NK-92 (cell line): ENCODE measurements around the gene SPAG5.

ENCODE experiments used
- DNase-seq: peaks from one replicate; lab custom pipeline; 2025; ENCODE audit not compliant: unreplicated experiment; lab: John Stamatoyannopoulos, UW

Gene SPAG5

GRCh38 chr17:28598799-28599310 lies at the start of gene SPAG5:
Gene SPAG5, minus strand, starts transcription at chr17:28599025. Its CDS starts 79 bp downstream, at chr17:28598946.
- peak; percentile 56 for DNase-seq

GRCh38 chr17:28646039-28646754 lies 47.4 kb upstream of the SPAG5 start:
- DNase-seq: no peak

- DNase-seq: no peak
These were observed 46.7 kb upstream of the SPAG5 start for GRCh38 chr17:28645576-28645939.

GRCh38 chr17:28644787-28645575 lies 46.2 kb upstream of the SPAG5 start, which contains the start of gene BLTP2:
Gene BLTP2, minus strand, starts transcription at chr17:28645158. Its CDS starts 102 bp downstream, at chr17:28645056.
- DNase-seq: peak; percentile 52

GRCh38 chr17:28643983-28644786 lies 45.4 kb upstream of the SPAG5 start:
- DNase-seq: no peak

GRCh38 chr17:28641579-28641978 lies 42.8 kb upstream of the SPAG5 start:
- no peak for DNase-seq

GRCh38 chr17:28635506-28635905 lies 36.7 kb upstream of the SPAG5 start:
- DNase-seq: no peak

GRCh38 chr17:28634206-28634865 lies 35.5 kb upstream of the SPAG5 start:
- DNase-seq: no peak

- no peak for DNase-seq
These were observed 28.0 kb upstream of the SPAG5 start for GRCh38 chr17:28626818-28627217.

GRCh38 chr17:28624148-28624547 lies 25.3 kb upstream of the SPAG5 start:
- DNase-seq: no peak

- no peak for DNase-seq
These were observed 24.9 kb upstream of the SPAG5 start for GRCh38 chr17:28623696-28624095.

- no peak for DNase-seq
These were observed 23.4 kb upstream of the SPAG5 start for GRCh38 chr17:28622186-28622585.

GRCh38 chr17:28620010-28620409 lies 21.2 kb upstream of the SPAG5 start:
- no peak for DNase-seq

- no peak for DNase-seq
These were observed 19.6 kb upstream of the SPAG5 start for GRCh38 chr17:28618464-28618863.

GRCh38 chr17:28616281-28616680 lies 17.5 kb upstream of the SPAG5 start:
- DNase-seq: no peak

- no peak for DNase-seq
These were observed 16.6 kb upstream of the SPAG5 start for GRCh38 chr17:28615260-28615940.

GRCh38 chr17:28613931-28614381 lies 15.1 kb upstream of the SPAG5 start, which contains the start of gene RSKR:
Gene RSKR, minus strand, starts transcription at chr17:28614185. Its CDS starts 24 bp downstream, at chr17:28614161.
- no peak for DNase-seq

GRCh38 chr17:28612936-28613872 lies 14.4 kb upstream of the SPAG5 start:
- no peak for DNase-seq

- DNase-seq: no peak
These were observed 13.7 kb upstream of the SPAG5 start for GRCh38 chr17:28612531-28612930.
